Lung (tissue), 12 donors: ENCODE data around the gene RARRES2. TPM values are rescaled to one million over a fixed set of nuclear protein-coding genes. Genes with fewer than 3 reads are reported as not detected.
"Not testable (repeated sequence)": the region's sequence is repeated elsewhere in the genome, so short reads cannot be mapped to it uniquely, and the experiment has no call there.

ENCODE experiments used
- ATAC-seq: fragments of 200-7000 bp; cut with Tn5 transposase; one replicate; pipeline ENCODE4 v1.9.1; 2020; ENCODE audit warnings: moderate number of reproducible peaks; ENCODE audit not compliant: insufficient read depth, low FRiP score
- DNase-seq, 3 donors: peaks; one replicate each; pipeline ENCODE4 v3.0.0-alpha.2; 2013 to 2017
- H3K27ac ChIP-seq, 2 donors: one replicate each; pipeline ENCODE4 v1.5.1; 2013; ENCODE audit warnings: mild to moderate bottlenecking in 2 of 2, moderate library complexity in 2 of 2, control low read depth in 1 of 2, inconsistent platforms in 1 of 2, low read depth in 1 of 2, low read length in 1 of 2
- H3K27me3 ChIP-seq, 3 donors: one replicate each; pipeline ENCODE4 v1.5.1; 2013; ENCODE audit warnings: low read length in 2 of 3; ENCODE audit not compliant: control insufficient read depth in 3 of 3, insufficient read depth in 3 of 3
- H3K36me3 ChIP-seq, 4 donors: one replicate each; pipeline ENCODE4 v1.5.1; 2013; ENCODE audit warnings: low read length in 4 of 4, mild to moderate bottlenecking in 1 of 4, moderate library complexity in 1 of 4; ENCODE audit not compliant: control insufficient read depth in 4 of 4, insufficient read depth in 4 of 4
- H3K4me1 ChIP-seq, 5 donors: one replicate each; pipeline ENCODE4 v1.5.1; 2013; ENCODE audit warnings: low read length in 5 of 5, mild to moderate bottlenecking in 2 of 5, moderate library complexity in 1 of 5; ENCODE audit not compliant: control insufficient read depth in 5 of 5, insufficient read depth in 5 of 5
- H3K4me3 ChIP-seq: one replicate; pipeline ENCODE4 v1.5.1; 2013; ENCODE audit warnings: mild to moderate bottlenecking, control low read depth, moderate library complexity
- H3K9ac ChIP-seq, 2 donors: one replicate each; pipeline ENCODE4 v1.5.1; 2013; ENCODE audit warnings: low read length in 2 of 2, control low read depth in 1 of 2; ENCODE audit not compliant: insufficient read depth in 1 of 2
- H3K9me3 ChIP-seq, 4 donors: one replicate each; pipeline ENCODE4 v1.5.1; 2013; ENCODE audit warnings: low read length in 3 of 4, mild to moderate bottlenecking in 1 of 4, moderate library complexity in 1 of 4; ENCODE audit not compliant: control insufficient read depth in 4 of 4, insufficient read depth in 3 of 4
- CTCF ChIP-seq: IDR thresholded peaks from 2 replicates; pipeline ENCODE4 v1.5.1; 2012; ENCODE audit warnings: mild to moderate bottlenecking; ENCODE audit errors: control extremely low read depth, extremely low read depth
- WGBS, 2 donors: extraction: QIAGEN DNeasy Blood & Tissue Kit; methylation state at CpG; one replicate each; pipeline ENCODE4 v1.1.7; 2013; 5-methylcytosine and 5-hydroxymethylcytosine counted together
- polyA plus RNA-seq, 2 donors: library from polyadenylated mRNA; stranded (reverse); fragments of 200-250 nt; gene quantifications; one replicate each; pipeline ENCODE4 v1.2.1, GENCODE V29; 2013
- total RNA-seq, 2 donors: library from RNA; depleted of rRNA in 1 of 2; stranded (reverse); fragments of >200 nt in 1 of 2; gene quantifications; one replicate each; pipeline ENCODE4 v1.2.1, GENCODE V29; 2014 to 2021
- donor health status: control.
- donor health status: control.
- donor health status: Bipolar disorder and iron deficiency.
- donor health status: healthy.
- donor health status: DM: yes; HTN: yes; CAD: no.

Gene RARRES2
- total and polyA plus RNA-seq, 4 donors: 123 to 212 (median 163) TPM

- peak overlapping the region in 1 of 2 donors; percentile 1 for H3K27ac ChIP-seq
- no peaks in the 10 kb centered on the region for H3K9me3 ChIP-seq
- H3K4me1 ChIP-seq: peaks cover 0 to 19% (median 6%) of the 10 kb centered on the region in 5 donors
- no peaks in the 10 kb centered on the region for H3K27me3 ChIP-seq
- peak overlapping the region in 1 of 2 donors; percentile 60 for H3K9ac ChIP-seq
- peak; percentile 89 for ATAC-seq
- WGBS, 2 donors: 63% methylated on average over 20 of the region's 20 CpGs
- peak; percentile 85 to 91 (median 88) for DNase-seq
- no peak overlapping the region for H3K4me3 ChIP-seq
- H3K36me3 ChIP-seq: peaks cover 0 to 12% (median 5%) of the 10 kb centered on the region in 4 donors
- TF ChIP-seq CTCF: peak; percentile 51
Measured at GRCh38 chr7:150388709-150389531, 47.5 kb upstream of the RARRES2 start.

- peaks cover 0 to 12% (median 5%) of the 10 kb centered on the region in 4 donors for H3K36me3 ChIP-seq
- H3K27me3 ChIP-seq: no peaks in the 10 kb centered on the region
- peaks cover 0 to 22% (median 6%) of the 10 kb centered on the region in 5 donors for H3K4me1 ChIP-seq
- no peak for TF ChIP-seq CTCF
- H3K9ac ChIP-seq: no peak overlapping the region
- H3K27ac ChIP-seq: no peak overlapping the region
- 87 to 89% methylated on average over 7 of the region's 7 CpGs for WGBS, 2 donors
- no peak for ATAC-seq
- no peak overlapping the region for H3K4me3 ChIP-seq
- H3K9me3 ChIP-seq: no peaks in the 10 kb centered on the region
- DNase-seq: no peak
Measured at GRCh38 chr7:150388306-150388705, 46.9 kb upstream of the RARRES2 start.

GRCh38 chr7:150385884-150386283 is 44.5 kb upstream of the RARRES2 start:
- peaks cover 0 to 12% (median 5%) of the 10 kb centered on the region in 4 donors for H3K36me3 ChIP-seq
- not testable (repeated sequence) for DNase-seq

GRCh38 chr7:150385302-150385723 is 43.9 kb upstream of the RARRES2 start:
- Histone ChIP-seq H3K9ac (no peak overlapping the region), H3K27me3 (no peaks in the 10 kb centered on the region), H3K4me1 (peaks cover 0 to 34% (median 8%) of the 10 kb centered on the region in 5 donors), H3K27ac (no peak overlapping the region), H3K4me3 (no peak overlapping the region), H3K9me3 (no peaks in the 10 kb centered on the region), H3K36me3 (peaks cover 0 to 7% (median 4%) of the 10 kb centered on the region in 4 donors)
- ATAC-seq (no peak), DNase-seq (no peak)
- whole genome bisulfite sequencing, 2 donors: 85 to 89% methylated on average over 14 of the region's 14 CpGs
- TF ChIP-seq CTCF: no peak

More at GRCh38 chr7:150385884-150386283, 44.5 kb upstream of the RARRES2 start:
- H3K9me3 ChIP-seq, H3K4me3 ChIP-seq, ATAC-seq, H3K27ac ChIP-seq, H3K27me3 ChIP-seq, H3K9ac ChIP-seq: not testable (repeated sequence)
- WGBS, 2 donors: 73 to 75% methylated on average over 6 of the region's 6 CpGs
- H3K4me1 ChIP-seq: peaks cover 0 to 31% (median 6%) of the 10 kb centered on the region in 5 donors
